Stimulated activated CD8-positive, alpha-beta memory T cell treated with anti-CD3 and anti-CD28 coated beads, Interleukin-15, amount 100 ng/mL, for 1 hour (primary cell): ENCODE data around the gene LRRC61.
A peak's percentile ranks its signal among the peaks of the same experiment; 100 is the strongest.
"Not testable (repeated sequence)": the region's sequence is repeated elsewhere in the genome, so short reads cannot be mapped to it uniquely, and the experiment has no call there.

Source experiments
- DNase-seq: peaks from one replicate; pipeline ENCODE4 v3.0.0-alpha.2; 2020; ENCODE audit warnings: low read depth

LRRC61 gene

DNA sequence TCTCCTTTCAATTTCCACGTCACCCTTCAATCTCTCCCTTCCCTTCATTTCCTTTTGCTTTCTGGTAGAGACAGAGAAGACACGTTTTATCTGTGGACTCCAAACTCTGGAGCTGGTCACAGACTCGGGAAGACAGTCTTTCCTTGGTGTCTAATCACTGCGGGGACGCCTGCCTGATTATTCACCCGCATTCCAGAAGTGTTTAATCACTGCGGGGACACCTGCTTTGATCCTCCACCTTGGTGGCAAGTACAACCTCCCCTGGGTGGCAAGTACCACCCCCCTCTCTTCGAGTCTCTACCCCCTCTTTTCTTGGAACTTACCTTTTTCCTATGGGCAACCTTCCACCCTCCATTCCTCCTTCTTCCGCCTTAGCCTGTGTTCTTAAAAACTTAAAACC is 15.3 kb upstream of the LRRC61 start:
- DNase-seq = no peak

DNA sequence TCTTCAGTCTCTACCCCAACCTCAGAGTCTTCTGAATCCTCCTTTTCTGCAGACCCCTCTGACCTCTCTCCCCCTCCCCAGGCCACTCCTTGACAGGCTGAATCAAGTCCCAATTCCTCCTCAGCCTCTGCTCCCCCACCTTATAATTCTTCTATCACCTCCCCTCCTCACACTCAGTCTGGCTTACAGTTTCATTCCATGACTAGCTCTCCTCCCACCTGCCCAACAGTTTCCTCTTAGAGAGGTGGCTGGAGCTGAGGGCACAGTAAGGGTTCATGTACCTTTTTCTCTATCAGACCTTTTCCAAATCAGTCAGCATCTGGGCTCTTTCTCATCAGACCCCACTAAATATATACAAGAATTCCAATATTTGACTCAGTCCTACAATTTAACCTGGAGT is 14.6 kb upstream of the LRRC61 start:
- no peak for DNase-seq

DNA sequence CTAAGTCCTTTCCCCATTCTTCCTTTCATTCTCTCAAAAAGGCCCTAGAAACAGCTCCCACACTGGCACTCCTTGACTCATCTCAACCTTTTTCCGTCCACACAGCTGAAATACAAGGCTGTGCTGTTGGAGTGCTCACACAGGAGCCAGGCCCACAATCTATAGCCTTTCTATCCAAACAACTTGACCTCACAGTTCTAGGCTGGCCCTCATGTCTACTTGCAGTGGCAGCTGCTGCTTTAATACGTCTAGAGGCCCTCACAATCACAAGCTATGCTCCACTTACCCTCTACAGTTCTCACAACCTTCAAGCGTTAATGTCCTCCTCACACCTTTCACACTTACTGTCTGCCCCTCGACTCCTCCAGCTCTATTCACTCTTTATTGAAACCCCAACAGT is 12.0 kb upstream of the LRRC61 start:
- DNase-seq = no peak

DNA sequence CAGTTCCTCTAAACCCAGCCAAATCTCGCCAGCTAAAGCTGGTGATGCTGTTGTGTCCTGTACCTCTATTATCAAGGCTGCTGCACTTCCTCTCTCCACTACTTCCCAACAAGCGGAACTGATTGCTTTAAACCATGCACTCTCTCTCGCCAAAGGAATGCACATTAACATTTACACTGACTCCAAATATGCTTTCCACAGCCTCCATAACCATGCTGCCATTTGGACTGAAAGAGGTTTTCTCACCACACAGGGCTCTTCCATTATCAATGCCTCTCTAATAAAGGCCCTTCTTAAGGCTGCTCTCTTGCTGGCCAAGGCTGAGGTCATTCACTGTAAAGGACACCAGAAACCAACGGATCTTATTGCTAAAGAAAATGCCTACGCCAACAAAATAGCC is 11.4 kb upstream of the LRRC61 start:
- DNase-seq = no peak

DNA sequence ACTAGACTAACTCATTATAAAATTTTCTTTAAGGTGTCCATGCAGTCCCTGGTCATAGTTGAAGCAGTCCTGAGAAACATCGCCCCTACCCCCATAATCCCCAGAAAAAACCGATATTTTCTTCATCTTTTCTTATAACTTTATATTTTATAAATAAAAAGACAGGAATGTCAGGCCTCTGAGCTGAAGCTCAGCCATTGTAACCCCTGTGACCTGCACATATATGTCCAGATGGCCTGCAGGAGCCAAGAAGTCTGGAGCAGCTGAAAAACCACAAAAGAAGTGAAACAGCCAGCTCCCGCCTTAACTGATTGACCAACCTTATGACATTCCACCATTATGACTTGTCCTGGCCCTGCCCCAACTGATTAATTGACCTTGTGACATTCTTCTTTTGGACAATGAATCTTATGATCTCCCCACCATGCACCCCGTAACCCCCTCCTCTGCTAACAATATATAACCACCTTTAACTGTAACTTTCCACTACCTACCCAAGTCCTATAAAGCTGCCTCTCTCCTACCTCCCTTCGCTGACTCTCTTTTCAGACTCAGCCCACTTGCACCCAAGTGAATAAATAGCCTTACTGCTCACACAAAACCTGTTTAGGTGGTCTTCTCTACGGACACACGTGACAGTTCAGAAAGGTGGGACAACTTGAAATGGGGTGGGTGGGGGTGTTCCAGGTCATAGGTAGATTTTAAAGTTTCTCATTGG is 10.3 kb upstream of the LRRC61 start:
- not testable (repeated sequence) for DNase-seq

DNA sequence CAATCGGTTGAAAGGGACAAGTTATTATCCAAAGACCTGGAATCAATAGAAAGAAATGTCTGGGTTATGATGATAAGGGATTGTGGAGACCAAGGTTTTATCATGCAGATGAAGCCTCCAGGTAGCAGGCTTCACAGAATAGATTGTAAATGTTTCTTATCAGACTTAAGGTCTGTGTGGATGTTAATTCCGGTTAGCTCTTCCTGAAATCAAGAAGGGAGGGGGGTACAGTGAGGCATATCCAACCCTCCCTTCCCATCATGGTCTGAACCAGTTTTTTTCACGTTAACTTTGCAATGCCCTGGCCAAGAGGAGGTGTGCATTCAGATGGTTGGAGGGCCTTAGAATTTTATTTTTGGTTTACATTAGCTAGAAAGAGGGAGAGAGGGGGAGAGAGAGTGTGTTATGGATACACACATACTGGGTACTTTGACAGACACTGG is 9.8 kb upstream of the LRRC61 start:
- DNase-seq = no peak

DNA sequence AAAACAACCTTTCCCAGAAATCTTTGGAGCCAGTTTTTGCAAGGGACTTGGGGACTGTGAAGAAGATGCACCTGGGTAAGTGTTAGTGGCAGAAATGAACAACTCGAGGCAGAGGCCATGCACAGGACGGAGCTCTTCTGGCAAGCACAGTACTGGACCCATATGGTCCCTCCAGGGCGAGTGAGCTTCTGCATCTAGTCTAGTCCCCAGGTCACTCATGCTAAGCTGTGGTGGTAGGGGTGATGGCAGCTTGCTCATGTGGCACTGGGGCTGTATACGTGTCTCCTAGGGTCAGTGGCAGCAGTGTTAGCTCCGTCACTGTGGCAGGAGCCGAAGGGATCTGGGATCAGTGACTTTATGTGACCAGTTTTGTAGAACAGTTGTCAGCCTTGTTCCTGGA is 9.3 kb upstream of the LRRC61 start:
- no peak for DNase-seq

DNA sequence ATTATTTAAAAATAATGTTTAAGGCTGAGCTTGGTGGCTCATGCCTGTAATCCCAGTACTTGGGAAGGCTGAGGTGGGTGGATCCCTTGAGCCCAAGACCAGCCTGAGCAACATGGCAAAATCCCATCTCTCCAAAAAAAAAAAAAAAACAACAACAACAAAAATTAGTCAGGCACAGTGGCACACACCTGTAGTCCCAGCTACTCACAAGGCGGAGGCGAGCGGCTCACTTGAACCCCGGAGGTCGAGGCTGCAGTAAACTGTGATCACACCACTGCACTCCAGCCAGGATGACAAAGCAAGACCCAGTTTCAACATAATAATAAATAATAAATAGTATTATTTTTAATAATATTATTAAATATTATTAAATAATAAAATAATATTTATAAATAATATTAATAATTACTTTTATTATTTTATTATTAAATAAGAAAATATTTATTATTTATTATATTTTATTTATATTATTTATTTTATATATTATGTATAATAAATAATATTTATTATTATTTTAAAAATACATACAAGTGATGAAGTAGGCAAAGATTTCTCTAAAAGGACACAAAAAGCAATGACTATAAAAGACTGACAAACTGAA is 8.4 kb upstream of the LRRC61 start:
- DNase-seq = no peak

DNA sequence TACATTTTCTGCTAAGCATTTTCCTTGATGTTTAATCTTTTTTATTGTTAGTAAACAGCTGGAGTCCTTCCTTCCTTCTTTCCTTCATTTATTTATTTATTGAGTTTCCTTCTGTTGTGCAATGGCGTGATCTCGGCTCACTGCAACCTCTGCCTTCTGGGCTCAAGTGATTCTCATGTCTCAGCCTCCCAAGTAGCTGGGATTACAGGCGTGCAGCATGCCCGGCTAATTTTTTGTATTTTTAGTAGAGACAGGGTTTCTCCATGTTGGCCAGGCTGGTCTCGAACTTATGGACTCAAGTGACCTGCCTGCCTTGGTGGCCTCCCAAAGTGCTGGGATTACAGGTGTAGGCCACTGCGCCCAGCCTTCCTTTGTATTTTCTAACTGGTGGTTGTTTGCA is 6.2 kb upstream of the LRRC61 start:
- DNase-seq = not testable (repeated sequence)

DNA sequence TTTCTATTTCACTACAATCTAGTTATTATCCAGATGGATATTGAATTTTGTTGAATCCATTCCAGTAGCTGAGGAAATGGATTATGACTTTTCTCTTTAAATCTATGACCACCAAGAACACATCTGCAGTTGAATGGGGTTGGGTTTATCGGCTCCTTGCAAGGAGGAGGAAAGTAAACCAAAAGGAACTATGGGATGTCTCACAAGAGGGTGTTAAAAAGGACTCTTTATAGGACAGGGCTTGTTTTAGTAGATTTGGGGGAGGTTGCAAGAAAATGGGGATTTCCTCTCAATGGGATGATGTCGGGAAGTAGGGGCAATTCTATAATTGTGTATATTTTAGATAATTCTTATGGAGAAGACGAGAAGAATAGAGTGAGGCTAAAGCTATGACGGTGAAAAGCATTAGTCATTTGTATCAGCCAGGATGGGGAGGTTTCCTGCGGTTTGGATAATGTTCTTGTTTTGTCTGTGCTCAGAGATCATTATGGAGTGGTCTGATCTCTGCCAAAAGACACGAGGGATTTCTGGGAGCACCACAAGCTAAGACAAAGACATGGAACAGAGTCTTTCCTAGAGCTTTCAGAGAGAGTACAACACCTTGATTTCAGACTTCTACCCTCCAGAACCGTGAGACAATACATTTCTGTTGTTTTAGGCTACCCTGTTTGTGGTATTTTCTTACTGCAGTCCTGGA is 5.3 kb upstream of the LRRC61 start:
- no peak for DNase-seq

DNA sequence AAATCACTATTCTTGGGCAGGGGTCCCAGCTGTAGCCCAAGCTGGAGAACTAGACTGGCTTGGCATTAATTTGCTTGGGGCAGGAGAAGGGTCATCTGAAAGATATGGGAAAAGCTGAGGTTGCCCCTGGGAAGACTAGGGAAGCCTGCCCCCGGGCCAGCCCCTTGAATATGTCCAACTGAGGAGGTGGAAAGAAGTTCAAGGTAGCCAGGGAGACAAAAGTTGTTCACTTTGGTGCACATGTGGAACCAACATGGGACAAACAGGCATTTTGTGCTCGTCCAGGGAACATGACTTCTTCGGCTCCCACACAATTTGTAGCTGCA is 1.4 kb upstream of the LRRC61 start:
- no peak for DNase-seq

DNA sequence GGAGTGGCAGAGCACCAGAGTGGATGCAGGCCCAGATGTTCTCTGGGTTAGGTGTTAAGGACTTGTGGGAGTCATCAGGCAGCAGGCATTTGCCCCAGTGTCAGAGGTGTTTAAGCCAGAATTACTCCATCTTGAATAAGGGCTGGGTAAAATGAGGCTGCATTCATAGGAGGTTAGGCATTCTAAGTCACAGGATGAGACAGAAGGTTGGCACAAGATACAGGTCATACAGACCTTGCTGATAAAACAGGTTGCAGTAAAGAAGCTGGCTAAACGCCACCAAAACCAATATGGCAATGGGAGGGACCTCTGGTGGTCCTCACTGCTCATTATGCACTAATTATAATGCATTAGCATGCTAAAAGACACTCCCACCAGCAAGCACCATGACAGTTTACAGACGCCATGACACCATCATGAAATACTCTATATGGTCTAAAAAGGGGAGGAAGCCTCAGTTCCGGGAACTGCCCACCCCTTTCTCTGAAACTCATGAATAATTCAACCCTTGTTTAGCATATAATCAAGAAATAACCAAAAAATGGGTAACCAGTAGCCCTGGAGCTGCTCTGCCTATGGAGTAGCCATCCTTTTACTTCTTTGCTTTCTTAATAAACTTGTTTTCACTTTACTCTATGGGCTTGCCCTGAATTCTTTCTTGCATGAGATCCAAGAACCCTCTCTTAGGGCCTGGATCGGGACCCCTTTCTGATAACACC is 882 bp upstream of the LRRC61 start:
- DNase-seq = peak; percentile 24

DNA sequence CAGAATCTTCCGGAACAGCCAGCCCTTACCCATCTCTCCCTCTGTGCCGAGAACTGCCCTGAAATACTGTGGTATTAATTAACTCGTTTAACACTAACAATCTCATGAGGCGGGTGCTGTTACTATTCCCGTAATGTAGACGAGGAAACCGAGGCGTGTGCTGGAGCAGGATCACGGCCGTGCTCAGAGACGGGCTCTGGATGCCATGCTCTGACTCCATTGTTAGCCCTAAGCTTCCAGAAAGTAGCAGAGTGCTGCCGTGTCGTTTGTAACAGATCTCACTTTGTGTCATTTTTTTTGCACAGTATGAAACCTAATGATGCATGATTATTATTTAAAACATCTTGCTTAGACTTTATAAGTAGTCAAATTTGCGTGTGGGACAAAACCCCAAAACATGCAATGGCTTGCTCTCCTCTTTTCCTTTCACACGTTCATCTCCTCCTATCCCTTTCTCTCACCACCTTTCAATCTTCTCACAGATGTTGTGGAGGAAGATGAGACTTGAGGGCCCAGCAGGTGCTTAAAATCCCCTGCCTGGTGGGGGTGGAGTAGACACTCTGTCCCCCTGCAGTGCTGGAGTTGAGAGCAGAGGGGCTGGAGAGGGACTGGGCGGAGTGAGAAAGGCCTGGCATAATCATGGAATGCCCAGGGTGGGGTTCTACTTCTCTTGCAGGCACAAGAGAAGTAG is 672 bp downstream of the LRRC61 start:
- DNase-seq = no peak

DNA sequence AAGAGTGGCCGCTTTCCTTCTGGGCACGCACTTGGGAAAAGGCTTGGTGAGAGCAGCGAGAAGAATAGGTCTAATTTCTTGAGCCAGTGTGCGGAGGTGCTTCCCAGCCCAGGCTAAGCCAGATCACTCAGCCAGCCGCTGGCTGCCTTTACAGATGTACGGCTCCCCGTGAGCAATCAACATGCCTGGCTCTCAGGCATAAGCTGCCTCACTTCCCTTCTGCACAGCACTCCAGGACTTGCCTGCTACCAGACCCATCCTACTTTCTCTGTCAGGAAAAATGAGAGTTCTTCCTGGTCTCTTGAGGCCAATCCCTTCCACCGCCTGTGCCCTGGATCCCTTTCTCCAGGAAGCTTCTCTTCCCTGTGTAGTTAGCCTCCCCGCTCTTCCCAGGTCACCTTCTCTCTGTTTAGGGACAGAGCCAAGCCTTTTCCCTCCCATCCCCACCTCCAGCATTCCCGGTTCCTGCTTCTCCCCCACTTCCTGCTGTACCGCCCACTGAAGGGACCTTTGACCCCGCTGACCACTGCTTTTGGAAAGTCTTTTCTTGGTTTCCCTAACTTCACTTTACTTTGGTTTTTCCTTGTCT is 1.3 kb downstream of the LRRC61 start:
- DNase-seq = no peak

DNA sequence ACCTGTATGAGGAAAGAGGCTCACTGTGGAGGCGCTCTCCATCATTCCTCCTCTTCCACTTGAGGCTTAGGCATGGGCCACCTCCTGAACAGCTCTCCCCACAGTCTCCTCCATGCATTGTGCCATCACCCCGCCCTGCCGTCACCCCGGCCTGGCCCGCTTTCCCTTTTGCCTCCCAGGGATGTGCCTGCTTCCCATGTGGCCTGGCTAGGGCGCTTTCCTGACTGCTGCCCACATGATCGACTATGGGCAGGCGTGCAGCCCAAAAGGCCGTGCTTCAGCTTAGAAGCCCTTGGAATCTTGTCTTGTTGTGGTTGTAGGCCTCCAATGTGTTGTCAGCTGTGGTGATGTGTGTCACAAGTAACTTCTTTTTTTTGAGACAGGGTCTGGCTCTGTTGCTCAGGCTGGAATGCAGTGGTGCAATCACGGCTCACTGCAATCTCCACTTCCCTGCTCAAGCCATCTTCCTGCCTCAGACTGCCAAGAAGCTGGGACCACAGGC is 2.0 kb downstream of the LRRC61 start:
- DNase-seq = no peak

DNA sequence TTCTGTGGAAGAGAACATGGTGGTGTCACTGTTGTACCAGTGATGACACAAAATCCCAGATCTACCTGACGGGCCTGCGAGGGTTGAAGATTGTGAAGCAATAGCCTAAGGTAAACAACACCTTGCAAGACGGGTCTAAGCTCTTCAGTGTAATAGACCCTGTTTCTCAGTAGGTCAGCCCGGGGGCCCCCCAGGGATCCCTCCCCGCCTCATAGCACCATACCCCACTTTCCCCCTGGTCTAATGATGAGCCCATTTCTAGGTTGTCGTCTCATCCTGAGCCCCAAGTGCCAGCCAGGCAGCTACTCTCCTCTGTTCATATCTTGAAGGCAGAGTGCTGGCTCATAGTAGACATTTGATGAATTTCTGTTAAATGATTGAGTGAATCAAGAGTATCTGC is 2.7 kb downstream of the LRRC61 start:
- DNase-seq = no peak

DNA sequence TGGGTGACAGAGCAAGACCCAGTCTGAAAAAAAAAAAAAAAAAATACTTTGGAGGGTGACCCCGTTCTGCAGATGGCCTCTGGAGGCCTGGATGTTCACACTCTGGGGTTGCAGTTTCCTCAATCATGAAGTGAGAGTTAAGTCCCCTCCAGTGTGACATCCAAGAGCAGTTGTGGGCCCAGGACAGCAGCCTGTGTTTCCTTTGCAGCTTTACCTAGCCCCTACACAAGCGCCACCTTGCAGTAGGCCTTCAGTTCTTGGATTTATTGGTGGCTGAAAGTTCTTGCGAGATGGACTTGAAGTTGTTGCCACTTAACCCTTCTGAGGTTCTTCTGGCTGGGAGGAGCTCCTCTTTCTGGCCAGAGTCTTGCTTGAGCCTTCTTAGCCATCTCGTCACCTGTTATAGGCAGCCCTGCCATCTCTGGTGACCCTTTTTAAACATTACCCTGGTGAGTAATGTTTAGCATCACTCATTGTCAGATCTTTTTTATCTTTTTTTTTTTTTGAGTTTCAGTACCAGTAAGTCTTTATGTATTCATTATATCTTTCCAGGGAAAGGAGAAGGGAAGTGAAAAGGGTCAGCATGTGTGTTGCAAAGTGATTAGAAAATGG is 3.6 kb downstream of the LRRC61 start:
- no peak for DNase-seq

DNA sequence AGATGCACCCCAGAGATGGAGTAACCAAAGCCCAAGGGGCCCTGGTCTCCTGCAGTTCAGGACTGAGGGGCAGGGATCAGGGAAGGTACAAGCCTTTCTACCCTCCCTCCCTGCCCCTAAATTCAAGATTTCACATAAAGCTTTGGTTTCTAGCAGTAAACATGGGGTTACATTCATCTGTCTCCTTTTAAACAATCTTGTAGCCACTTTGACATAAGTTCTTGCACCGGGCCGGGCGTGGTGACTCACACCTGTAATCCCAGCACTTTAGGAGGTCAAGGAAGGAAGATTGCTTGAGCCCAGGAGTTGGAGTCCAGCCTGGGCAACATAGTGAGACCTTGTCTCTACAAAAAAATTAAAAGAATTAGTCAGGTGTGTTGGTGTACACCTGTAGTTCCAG is 4.2 kb downstream of the LRRC61 start:
- DNase-seq = no peak

DNA sequence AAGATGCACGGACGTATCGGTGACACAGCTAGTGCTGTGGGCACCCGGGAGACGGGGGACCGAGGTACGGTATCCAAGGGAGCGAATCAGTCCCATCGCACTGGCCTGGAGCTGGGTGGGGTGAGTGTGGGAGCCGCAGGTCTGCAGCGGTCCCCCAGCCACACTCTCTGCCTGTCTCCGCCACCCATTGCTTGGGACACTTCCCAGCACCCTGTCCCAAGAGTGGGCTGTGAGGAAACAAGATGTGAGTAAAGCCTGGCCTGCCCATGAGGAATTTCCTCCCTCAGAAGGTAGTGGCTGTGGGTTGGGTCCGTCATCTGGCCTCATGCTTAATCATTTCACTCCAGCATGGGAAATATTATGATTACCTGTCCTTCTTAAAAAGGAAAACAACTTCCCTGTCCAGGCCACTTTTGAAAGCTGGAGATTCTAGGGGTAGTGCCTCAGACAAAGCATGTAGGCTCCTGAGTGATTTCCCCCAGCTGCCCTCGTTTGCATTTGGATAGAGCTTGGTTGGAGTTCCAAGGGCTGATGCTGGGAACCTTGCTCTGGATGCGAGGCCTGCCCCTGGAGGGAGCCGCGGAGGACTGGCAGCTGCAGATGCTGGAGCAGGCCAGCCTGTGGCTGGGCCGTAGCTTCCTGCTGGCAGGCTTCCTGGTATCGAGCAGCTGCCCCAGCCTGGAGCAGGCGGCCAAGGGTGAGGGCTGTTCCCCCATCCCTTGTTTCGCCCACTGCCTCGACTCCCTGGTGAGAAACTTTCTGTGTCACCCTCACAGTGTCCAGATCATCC is 6.4 kb downstream of the LRRC61 start:
- no peak for DNase-seq

DNA sequence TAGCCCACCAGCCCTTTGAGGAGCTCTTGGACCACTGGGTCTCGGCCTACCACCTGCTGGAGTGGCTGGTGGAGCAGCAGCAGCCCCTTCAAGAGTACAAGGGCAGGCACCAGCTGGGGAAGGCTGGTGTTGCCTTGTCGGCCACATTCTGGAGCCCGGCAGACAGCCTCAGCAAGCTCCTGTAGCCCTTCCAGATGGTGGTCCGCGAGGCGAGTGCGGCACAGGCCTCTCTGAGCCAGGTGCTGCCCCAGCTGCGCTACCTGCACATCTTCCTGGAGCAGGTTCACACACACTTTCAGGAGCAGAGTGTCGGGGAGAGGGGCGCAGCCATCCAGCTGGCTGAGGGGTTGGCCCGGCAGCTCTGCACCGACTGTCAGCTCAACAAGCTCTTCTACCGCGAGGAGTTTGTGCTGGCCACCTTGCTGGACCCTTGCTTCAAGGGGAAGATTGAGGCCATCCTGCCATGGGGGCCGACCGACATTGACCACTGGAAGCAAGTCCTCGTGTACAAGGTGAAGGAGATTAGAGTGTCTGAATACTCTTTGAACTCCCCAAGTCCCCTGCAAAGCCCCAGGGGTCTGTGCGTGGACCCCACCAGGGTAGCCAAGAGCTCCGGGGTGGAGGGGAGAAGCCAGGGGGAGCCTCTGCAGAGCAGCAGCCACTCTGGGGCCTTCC is 7.2 kb downstream of the LRRC61 start:
- DNase-seq = no peak
